Omental fat pad (tissue), 4 donors: ENCODE measurements around the gene KLF18. TPM values are rescaled to one million over a fixed set of nuclear protein-coding genes. Genes with fewer than 3 reads are reported as not detected.

ENCODE experiments used
- ATAC-seq: fragments of 150-250 bp; one replicate; pipeline ENCODE4 v1.9.1; 2016; ENCODE audit warnings: mild to moderate bottlenecking, moderate library complexity; ENCODE audit not compliant: low FRiP score
- DNase-seq: peaks from one replicate; pipeline ENCODE4 v3.0.0-alpha.2; 2019; ENCODE audit warnings: low spot score
- CTCF ChIP-seq, 3 donors: fragments of 450-650 bp; IDR thresholded peaks; one replicate each; pipeline ENCODE4 v1.5.1; 2016 to 2017; ENCODE audit warnings: antibody characterized with exemption in 3 of 3, mild to moderate bottlenecking in 3 of 3, moderate library complexity in 2 of 3
- total RNA-seq, 4 donors: library from RNA; depleted of rRNA; stranded (reverse); fragments of >200 nt; gene quantifications; one replicate each; pipeline ENCODE4 v1.1.0, GENCODE V29; 2016

The KLF18 gene
- total RNA-seq, result not detected

- DNase-seq (no peak), ATAC-seq (no peak)
- TF ChIP-seq CTCF (IDR thresholded peaks at IDR 0.05), result no peak
These were observed at the start of gene KLF18 for GRCh38 chr1:44141531-44141930. Gene KLF18 (minus strand): TSS chr1:44141631. CDS start chr1:44141631, 0 bp downstream.

- TF ChIP-seq CTCF (IDR thresholded peaks at IDR 0.05), result no peak
- DNase-seq (no peak), ATAC-seq (no peak)
These were observed 33.2 kb upstream of the KLF18 start for GRCh38 chr1:44174630-44175029.

GRCh38 chr1:44170281-44170823 is 28.9 kb upstream of the KLF18 start:
- ATAC-seq (no peak), DNase-seq (no peak)
- no peak for TF ChIP-seq CTCF (IDR thresholded peaks at IDR 0.05)

GRCh38 chr1:44168520-44169098 is 27.2 kb upstream of the KLF18 start:
- DNase-seq (no peak), ATAC-seq (no peak)
- TF ChIP-seq CTCF (IDR thresholded peaks at IDR 0.05), result no peak

- TF ChIP-seq CTCF (IDR thresholded peaks at IDR 0.05), result no peak
- DNase-seq (no peak), ATAC-seq (no peak)
These were observed 20.1 kb upstream of the KLF18 start for GRCh38 chr1:44161546-44161945.

GRCh38 chr1:44158871-44159270 is 17.4 kb upstream of the KLF18 start:
- TF ChIP-seq CTCF (IDR thresholded peaks at IDR 0.05), result no peak
- ATAC-seq (no peak), DNase-seq (no peak)

GRCh38 chr1:44157903-44158302 is 16.5 kb upstream of the KLF18 start:
- DNase-seq, result no peak
- TF ChIP-seq CTCF (IDR thresholded peaks at IDR 0.05), result no peak
- ATAC-seq, result no peak
